GM12873 (cell line): Measurements from ENCODE around the gene SOD1.

ENCODE experiments used
- TF ChIP-seq, protein P1 (sequence below): IDR thresholded peaks from 2 replicates; pipeline ENCODE4 v1.5.1; 2012; ENCODE audit warnings: low read depth, mild to moderate bottlenecking, moderate library complexity, low read length, control low read depth; ENCODE audit not compliant: insufficient read depth; ENCODE audit errors: missing control alignments

The SOD1 gene

DNA sequence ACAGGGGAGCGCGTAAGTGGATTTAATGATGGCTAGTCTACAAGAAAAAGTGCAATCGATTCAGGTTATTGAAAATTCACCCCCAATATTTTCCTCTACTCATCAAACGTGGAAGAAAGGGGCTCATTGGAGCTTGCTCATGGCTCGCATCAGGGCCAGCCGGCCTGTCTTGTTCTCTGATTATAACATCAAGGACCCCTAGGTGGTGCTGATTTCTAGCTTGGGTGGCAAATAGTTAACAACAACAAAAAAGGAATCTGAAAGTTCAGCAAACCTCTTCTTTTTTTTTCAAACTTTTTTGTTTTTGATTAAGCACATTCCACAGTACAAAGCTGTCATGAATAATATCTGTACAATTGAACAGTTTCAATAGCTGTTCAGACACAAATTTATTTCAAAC, 35.8 kb upstream of the SOD1 start:
- TF ChIP-seq, protein P1, sequence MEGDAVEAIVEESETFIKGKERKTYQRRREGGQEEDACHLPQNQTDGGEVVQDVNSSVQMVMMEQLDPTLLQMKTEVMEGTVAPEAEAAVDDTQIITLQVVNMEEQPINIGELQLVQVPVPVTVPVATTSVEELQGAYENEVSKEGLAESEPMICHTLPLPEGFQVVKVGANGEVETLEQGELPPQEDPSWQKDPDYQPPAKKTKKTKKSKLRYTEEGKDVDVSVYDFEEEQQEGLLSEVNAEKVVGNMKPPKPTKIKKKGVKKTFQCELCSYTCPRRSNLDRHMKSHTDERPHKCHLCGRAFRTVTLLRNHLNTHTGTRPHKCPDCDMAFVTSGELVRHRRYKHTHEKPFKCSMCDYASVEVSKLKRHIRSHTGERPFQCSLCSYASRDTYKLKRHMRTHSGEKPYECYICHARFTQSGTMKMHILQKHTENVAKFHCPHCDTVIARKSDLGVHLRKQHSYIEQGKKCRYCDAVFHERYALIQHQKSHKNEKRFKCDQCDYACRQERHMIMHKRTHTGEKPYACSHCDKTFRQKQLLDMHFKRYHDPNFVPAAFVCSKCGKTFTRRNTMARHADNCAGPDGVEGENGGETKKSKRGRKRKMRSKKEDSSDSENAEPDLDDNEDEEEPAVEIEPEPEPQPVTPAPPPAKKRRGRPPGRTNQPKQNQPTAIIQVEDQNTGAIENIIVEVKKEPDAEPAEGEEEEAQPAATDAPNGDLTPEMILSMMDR: peak; percentile 38

DNA sequence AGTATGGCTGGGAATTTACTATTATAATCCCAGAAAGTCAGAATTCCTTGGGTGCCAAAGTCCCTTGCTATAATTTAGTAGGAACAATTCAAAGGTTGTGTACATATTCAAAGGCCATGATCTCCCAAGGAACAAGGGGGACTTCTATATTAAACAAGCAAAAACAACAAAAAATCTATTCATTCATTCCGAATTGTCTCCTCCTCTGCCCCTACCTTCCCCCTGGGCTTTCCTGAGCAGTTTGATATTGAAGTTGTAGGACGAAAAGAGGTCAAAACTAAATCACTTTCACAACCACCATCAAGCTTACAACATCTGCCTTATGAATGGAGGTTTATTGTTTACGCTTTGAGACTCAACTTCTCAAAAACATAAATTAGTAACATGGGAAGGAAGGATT, 35.3 kb upstream of the SOD1 start:
- TF ChIP-seq, protein P1: no peak

DNA sequence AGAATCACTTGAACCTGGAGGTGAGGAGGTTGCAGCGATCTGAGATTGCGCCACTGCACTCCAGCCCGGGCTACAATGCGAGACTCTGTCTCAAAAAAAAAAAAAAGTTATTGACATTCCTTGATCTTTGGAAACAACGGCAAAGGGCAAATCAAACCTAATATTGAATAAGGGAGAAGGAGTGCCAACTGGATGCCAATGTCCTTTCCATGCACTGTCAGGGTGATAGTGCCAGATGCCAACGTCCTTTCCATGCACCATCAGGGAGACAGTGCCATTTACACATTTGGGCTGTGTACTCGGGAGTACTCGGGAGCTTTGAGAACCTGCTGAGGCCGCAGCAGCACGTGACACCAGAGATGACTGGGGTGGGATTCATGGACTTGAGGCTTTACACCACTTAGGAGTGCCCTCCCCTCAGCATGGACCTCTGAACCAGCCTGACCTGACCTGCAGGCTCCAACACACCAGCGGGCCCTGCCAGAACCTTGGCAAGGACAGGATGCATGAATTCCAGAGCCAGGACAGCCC, 34.5 kb upstream of the SOD1 start:
- TF ChIP-seq, protein P1: no peak

DNA sequence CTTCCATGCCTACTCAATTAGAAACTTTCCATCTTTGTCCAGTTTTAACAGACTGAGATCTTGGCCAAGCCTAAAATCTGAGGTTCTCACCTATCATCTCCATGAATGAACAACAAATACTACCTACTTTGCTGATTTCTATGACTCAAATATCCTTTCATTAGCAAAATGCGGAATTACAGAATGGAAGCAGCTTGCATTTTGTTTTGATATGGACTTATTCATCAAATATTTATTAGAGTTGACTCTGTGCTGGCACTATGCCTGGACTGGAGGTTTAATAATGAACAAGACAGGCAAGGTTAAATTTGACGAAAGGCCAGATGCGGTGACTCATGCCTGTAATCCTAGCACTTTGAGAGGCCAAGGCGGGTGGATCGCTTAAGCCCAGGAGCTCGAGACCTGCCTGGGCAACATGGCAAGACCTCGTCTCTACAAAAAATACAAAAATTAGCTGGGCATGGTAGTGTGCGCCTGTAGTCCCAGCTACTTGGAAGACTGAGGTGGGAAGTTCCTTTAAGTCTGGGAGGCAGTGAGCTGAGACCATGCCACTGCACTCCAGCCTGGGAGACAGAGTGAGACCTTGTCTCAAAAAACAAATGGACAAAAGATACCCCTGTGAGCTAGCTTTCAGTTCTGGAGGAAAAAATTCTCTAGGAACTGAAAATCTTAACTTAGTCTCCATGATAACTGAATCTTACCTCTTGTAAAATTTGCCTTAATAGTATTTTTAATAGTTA, 29.4 kb upstream of the SOD1 start:
- TF ChIP-seq, protein P1: no peak

- TF ChIP-seq, protein P1: no peak
These were observed 24.5 kb upstream of the SOD1 start for GRCh38 chr21:31634993-31635392.

- TF ChIP-seq, protein P1: no peak
These were observed 22.6 kb upstream of the SOD1 start for GRCh38 chr21:31636874-31637273.

DNA sequence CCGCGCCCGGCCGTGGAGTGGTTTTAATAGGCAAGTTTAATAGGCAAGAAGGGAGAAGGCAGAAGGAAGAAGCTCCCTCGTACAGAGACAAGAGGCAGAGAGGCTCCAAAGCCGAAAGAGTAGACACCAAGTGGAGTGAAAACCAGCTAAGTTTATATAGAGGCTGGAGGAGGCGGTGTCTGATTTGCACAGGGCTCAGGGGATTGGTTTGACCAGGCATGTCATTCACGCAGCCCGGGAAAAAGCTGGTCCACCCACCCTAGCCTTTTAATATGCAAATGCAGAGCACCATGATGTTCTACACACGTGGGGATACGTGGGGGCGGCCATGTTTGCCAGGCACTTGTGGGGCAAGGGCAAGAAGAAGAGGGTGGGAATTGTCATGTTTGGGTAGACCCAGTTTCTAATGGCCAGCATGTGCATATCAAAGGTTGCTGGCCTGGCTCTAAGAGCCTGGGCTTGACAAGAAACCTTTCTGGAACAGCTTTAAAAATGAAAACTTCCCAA, 18.0 kb upstream of the SOD1 start:
- TF ChIP-seq, protein P1: no peak
